ENCODE measurements around the gene CTPS2.

The CTPS2 gene

DNA sequence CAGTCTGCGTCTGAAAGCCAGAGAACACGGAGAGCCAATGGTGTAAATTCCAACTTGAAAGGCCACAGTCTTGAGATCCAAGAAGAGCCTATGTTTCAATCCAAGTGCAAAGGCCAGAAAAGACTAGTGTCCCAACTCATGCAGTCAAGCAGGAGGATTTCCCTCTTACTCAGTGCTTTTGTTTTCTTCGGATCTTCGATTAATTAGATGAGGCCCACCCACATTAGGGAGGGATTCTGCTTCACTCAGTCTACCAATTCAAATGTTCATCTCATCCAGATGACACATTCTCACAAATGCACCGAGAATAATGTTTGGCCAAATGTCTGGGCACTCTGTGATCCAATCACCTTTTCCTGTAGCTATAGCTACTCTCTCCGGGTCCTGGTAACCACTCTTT is 154.0 kb downstream of the CTPS2 start:
- DNase-seq (ENCODE audit: low spot score): no peak

DNA sequence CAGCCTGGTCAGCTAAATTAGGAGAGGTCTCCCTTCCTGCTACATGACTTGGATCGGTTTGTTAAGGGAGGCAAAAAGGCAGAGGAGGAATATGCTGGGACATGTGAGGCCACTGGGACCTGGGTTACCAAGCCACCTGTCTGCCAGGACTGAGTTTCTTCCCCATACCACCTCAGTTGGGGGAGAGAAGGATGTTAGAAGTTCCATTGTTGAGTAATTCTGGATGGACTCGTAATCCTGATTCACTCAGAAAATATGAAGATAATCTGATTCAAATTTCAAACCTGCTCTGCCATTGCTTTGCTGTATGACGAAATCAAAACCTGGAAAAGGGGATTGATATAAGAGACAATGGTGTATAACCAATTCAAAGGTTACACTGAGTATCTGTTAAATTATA is 159.9 kb downstream of the CTPS2 start:
- no peak for DNase-seq (ENCODE audit: low spot score)

DNA sequence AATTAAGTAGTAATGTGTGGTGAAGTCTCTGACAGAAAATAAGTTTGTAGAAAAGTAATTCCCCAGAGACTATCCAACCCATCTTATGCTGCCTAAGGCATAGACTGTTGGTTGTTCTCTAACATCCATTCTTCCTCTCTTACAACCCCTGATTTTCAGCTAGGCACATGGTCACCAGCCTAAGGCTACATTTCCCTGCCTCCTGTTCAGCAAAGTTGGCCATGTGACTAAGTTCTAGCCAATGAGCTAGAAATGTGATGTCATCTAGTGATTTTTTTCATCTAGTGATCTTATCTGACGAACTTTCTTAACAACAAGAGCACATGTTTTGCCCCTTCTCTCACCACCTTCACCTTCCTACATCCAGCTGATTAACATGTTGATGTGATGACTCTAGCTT is 164.8 kb downstream of the CTPS2 start:
- no peak for DNase-seq (ENCODE audit: low spot score)

DNA sequence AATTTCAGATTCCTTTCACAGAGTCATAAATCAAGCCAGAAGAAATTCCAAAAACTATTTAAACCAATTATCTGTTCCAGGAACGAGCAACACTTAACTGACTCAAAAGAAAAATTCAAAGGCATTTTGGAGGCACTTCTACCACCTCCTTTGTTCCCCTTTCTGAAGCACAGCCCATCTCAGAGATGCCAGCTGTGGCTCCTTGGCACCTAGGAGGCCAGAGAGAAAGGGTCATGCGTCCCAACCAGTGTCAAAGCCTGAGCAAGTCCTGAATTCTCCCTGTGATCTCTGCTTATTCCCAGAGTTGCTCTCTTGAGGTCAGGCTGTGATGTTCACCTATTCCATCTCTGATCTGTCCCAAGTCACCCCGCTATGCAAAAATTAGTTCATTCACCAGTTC is 167.5 kb downstream of the CTPS2 start:
- no peak for DNase-seq (ENCODE audit: low spot score)

Measured in globus pallidus (tissue), 1 donor.